ENCODE results near the gene ERBIN. TPM values are rescaled to one million over a fixed set of nuclear protein-coding genes. Genes with fewer than 3 reads are reported as not detected.

ERBIN gene
- total RNA-seq, 1 experiment from 2014 or later, result 47.2 TPM

DNA sequence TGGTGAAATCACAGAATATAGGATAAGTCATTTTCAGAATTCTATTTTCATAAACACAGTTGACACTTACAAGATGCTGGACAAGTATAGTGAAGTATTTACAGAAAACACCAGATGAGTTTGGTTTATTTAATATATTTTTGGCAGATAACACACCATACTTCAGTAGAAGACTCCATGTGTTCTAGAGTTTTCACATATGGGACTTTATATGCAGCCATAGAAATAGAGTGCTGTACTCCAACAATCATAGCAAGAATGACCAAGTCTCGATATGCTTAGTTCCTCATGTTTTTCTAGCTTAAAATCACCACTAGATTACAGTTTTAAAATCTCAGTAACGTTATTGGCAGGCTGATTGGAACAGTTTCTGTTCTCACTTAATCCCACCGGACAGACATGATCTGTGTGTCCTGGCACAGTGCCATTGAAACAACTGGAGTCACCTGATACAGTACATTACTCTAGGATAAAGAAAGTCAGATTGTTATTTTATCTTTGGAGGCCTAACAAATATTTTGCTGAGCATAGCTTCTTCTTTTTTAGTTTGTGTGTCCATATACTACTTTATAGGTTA, 45.8 kb upstream of the ERBIN start:
- Mint-ChIP-seq H3K27ac (ENCODE audit: unreplicated experiment) (no peak overlapping the region), H3K36me3 (ENCODE audit: insufficient read depth, unreplicated experiment) (no peaks in the 10 kb centered on the region), H3K4me1 (ENCODE audit: low read depth, unreplicated experiment) (no peaks in the 10 kb centered on the region), H3K4me3 (ENCODE audit: unreplicated experiment) (no peak overlapping the region), H3K9me3 (ENCODE audit: unreplicated experiment) (peaks cover 19% of the 10 kb centered on the region), H3K27me3 (ENCODE audit: insufficient read depth, unreplicated experiment) (no peaks in the 10 kb centered on the region)
- Histone ChIP-seq H3K9me3 (no peaks in the 10 kb centered on the region), H3K27me3 (replicated peaks; ENCODE audit: control insufficient read depth, insufficient read depth, low read length) (no peaks in the 10 kb centered on the region), H3K36me3 (ENCODE audit: control insufficient read depth, insufficient read depth, low read length) (no peaks in the 10 kb centered on the region), H3K4me1 (no peaks in the 10 kb centered on the region), H3K4me3 (ENCODE audit: low read depth, low read length) (no peak overlapping the region)
- no TSS peak for BruUV-seq (replicated peaks)
- intact Hi-C loops (cut with micrococcal nuclease; ENCODE audit: unreplicated experiment), result no loop called here
- DNase-seq, result no peak
- TF ChIP-seq, protein P1, sequence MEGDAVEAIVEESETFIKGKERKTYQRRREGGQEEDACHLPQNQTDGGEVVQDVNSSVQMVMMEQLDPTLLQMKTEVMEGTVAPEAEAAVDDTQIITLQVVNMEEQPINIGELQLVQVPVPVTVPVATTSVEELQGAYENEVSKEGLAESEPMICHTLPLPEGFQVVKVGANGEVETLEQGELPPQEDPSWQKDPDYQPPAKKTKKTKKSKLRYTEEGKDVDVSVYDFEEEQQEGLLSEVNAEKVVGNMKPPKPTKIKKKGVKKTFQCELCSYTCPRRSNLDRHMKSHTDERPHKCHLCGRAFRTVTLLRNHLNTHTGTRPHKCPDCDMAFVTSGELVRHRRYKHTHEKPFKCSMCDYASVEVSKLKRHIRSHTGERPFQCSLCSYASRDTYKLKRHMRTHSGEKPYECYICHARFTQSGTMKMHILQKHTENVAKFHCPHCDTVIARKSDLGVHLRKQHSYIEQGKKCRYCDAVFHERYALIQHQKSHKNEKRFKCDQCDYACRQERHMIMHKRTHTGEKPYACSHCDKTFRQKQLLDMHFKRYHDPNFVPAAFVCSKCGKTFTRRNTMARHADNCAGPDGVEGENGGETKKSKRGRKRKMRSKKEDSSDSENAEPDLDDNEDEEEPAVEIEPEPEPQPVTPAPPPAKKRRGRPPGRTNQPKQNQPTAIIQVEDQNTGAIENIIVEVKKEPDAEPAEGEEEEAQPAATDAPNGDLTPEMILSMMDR (IDR thresholded peaks at IDR 0.05; ENCODE audit: insufficient read depth in 1 of 2, low read depth in 1 of 2, low read length in 1 of 2, severe bottlenecking in 1 of 2, unreplicated experiment in 1 of 2), result no peak
- POLR2A ChIA-PET, result no interaction called here
- CTCF ChIA-PET, result no interaction called here

DNA sequence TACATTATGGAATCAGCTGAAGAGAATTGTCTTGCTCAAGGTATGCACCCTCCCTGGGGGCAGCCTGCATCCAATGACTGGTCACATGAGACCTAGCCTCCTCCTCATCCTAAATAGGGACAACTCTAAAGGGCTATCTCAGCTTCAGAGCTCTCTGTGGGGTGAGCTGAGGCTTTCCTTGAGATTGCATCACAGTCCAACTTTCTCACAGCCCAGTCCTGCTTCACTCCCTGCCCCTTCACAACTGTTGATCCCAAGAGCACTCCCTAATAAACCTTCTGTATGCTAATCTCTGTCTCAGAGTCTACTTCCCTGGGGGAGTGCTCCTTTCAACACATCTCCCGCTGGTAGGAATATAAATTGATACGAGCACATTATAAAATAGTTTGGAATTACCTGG, 44.1 kb upstream of the ERBIN start:
- ChIA-PET POLR2A (no interaction called here), CTCF (no interaction called here)
- Mint-ChIP-seq H3K27ac (ENCODE audit: unreplicated experiment) (no peak overlapping the region), H3K4me1 (ENCODE audit: low read depth, unreplicated experiment) (peaks cover 7% of the 10 kb centered on the region), H3K4me3 (ENCODE audit: unreplicated experiment) (no peak overlapping the region), H3K27me3 (ENCODE audit: insufficient read depth, unreplicated experiment) (no peaks in the 10 kb centered on the region), H3K9me3 (ENCODE audit: unreplicated experiment) (peaks cover 19% of the 10 kb centered on the region), H3K36me3 (ENCODE audit: insufficient read depth, unreplicated experiment) (no peaks in the 10 kb centered on the region)
- no peaks in the 10 kb centered on the region; the same call in 1 of the 2 replicates for H3K4me1 ChIP-seq
- H3K9me3 ChIP-seq, result no peaks in the 10 kb centered on the region
- intact Hi-C loops (cut with micrococcal nuclease; ENCODE audit: unreplicated experiment), result no loop called here
- TF ChIP-seq, protein P1 (IDR thresholded peaks at IDR 0.05; ENCODE audit: insufficient read depth in 1 of 2, low read depth in 1 of 2, low read length in 1 of 2, severe bottlenecking in 1 of 2, unreplicated experiment in 1 of 2), result no peak
- no peaks in the 10 kb centered on the region for H3K36me3 ChIP-seq (ENCODE audit: control insufficient read depth, insufficient read depth, low read length)
- BruUV-seq (replicated peaks), result no TSS peak
- H3K27me3 ChIP-seq (replicated peaks; ENCODE audit: control insufficient read depth, insufficient read depth, low read length), result no peaks in the 10 kb centered on the region
- H3K4me3 ChIP-seq (ENCODE audit: low read depth, low read length), result no peak overlapping the region
- DNase-seq, result no peak

DNA sequence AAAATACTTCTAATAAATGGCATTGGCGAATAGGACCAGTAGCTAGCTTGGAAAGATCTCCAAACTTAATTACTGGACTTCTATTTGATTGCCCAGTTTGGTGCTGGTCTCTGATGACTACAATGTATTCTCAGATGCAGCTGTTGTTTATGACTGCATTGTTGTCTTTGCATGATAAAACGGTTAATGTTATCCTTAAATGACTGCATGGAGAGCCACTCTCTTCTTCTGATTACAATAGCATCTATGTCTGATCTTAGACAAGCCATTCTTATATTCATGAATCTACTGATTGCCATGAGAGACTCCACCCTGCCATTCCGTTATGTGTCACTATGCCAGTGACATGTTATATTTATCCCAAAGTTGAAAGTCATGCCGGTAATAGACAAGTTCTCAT, 42.9 kb upstream of the ERBIN start:
- H3K27me3 Mint-ChIP-seq (ENCODE audit: insufficient read depth, unreplicated experiment), result no peaks in the 10 kb centered on the region
- TF ChIP-seq, protein P1 (IDR thresholded peaks at IDR 0.05; ENCODE audit: insufficient read depth in 1 of 2, low read depth in 1 of 2, low read length in 1 of 2, severe bottlenecking in 1 of 2, unreplicated experiment in 1 of 2), result no peak
- Histone ChIP-seq H3K4me3 (ENCODE audit: low read depth, low read length) (no peak overlapping the region), H3K27me3 (replicated peaks; ENCODE audit: control insufficient read depth, insufficient read depth, low read length) (no peaks in the 10 kb centered on the region), H3K4me1 (no peaks in the 10 kb centered on the region; the same call in 1 of the 2 replicates), H3K9me3 (no peaks in the 10 kb centered on the region), H3K36me3 (ENCODE audit: control insufficient read depth, insufficient read depth, low read length) (no peaks in the 10 kb centered on the region)
- intact Hi-C loops (cut with micrococcal nuclease; ENCODE audit: unreplicated experiment), result no loop called here
- no peak for DNase-seq
- H3K4me1 Mint-ChIP-seq (ENCODE audit: low read depth, unreplicated experiment), result peaks cover 7% of the 10 kb centered on the region
- peaks cover 19% of the 10 kb centered on the region for H3K9me3 Mint-ChIP-seq (ENCODE audit: unreplicated experiment)
- no peak overlapping the region for H3K27ac Mint-ChIP-seq (ENCODE audit: unreplicated experiment)
- no TSS peak for BruUV-seq (replicated peaks)
- no peak overlapping the region for H3K4me3 Mint-ChIP-seq (ENCODE audit: unreplicated experiment)
- ChIA-PET CTCF (no interaction called here), POLR2A (no interaction called here)
- no peaks in the 10 kb centered on the region for H3K36me3 Mint-ChIP-seq (ENCODE audit: insufficient read depth, unreplicated experiment)

Data from Caco-2 (cell line).